ENCODE results near the gene TBC1D30. TPM values are rescaled to one million over a fixed set of nuclear protein-coding genes. Genes with fewer than 3 reads are reported as not detected.

The TBC1D30 gene
- total and polyA plus RNA-seq, 5 experiments from 2014 or later = 0.08 to 0.65 (median 0.57) TPM; not detected in 1

GRCh38 chr12:64882687-64883086 lies 58.2 kb downstream of the TBC1D30 start:
- Mint-ChIP-seq H3K27me3 (peaks cover 0 to 6% (median 0%) of the 10 kb centered on the region in 5 donors), H3K27ac (no peak overlapping the region), H3K4me3 (no peak overlapping the region), H3K9me3 (peaks cover 0 to 5% (median 0%) of the 10 kb centered on the region in 9 donors), H3K4me1 (no peaks in the 10 kb centered on the region), H3K36me3 (no peaks in the 10 kb centered on the region)
- no peak for DNase-seq
- ATAC-seq = no peak
- POLR2A ChIA-PET = no interaction called here

- POLR2A ChIA-PET = no interaction called here
- H3K36me3 Mint-ChIP-seq = no peaks in the 10 kb centered on the region
- ATAC-seq = no peak
- H3K9me3 Mint-ChIP-seq = peaks cover 0 to 5% (median 0%) of the 10 kb centered on the region in 9 donors
- H3K4me3 Mint-ChIP-seq = no peak overlapping the region
- peaks cover 0 to 6% (median 0%) of the 10 kb centered on the region in 5 donors for H3K27me3 Mint-ChIP-seq
- H3K27ac Mint-ChIP-seq = no peak overlapping the region
- no peaks in the 10 kb centered on the region for H3K4me1 Mint-ChIP-seq
- no peak for DNase-seq
These were observed 59.1 kb downstream of the TBC1D30 start for GRCh38 chr12:64883264-64884163.

GRCh38 chr12:64884164-64884542 lies 59.7 kb downstream of the TBC1D30 start:
- Mint-ChIP-seq H3K4me3 (no peak overlapping the region), H3K27ac (no peak overlapping the region), H3K4me1 (no peaks in the 10 kb centered on the region), H3K36me3 (no peaks in the 10 kb centered on the region), H3K9me3 (peaks cover 0 to 5% (median 0%) of the 10 kb centered on the region in 9 donors), H3K27me3 (peaks cover 0 to 9% (median 2%) of the 10 kb centered on the region in 5 donors)
- DNase-seq (no peak), ATAC-seq (no peak)
- POLR2A ChIA-PET = no interaction called here

- H3K36me3 Mint-ChIP-seq = no peaks in the 10 kb centered on the region
- POLR2A ChIA-PET = no interaction called here
- DNase-seq (no peak), ATAC-seq (no peak)
- no peak overlapping the region for H3K27ac Mint-ChIP-seq
- no peak overlapping the region for H3K4me3 Mint-ChIP-seq
- peaks cover 0 to 12% (median 2%) of the 10 kb centered on the region in 5 donors for H3K27me3 Mint-ChIP-seq
- H3K9me3 Mint-ChIP-seq = peaks cover 0 to 4% (median 0%) of the 10 kb centered on the region in 9 donors
- no peaks in the 10 kb centered on the region for H3K4me1 Mint-ChIP-seq
These were observed 60.3 kb downstream of the TBC1D30 start for GRCh38 chr12:64884728-64885127.

GRCh38 chr12:64889434-64890216 lies 65.2 kb downstream of the TBC1D30 start:
- DNase-seq (no peak), ATAC-seq (no peak)
- Mint-ChIP-seq H3K27me3 (peaks cover 2 to 27% (median 16%) of the 10 kb centered on the region in 5 donors), H3K36me3 (no peaks in the 10 kb centered on the region), H3K27ac (peak overlapping the region in 1 of 10 donors; percentile 47), H3K4me3 (no peak overlapping the region), H3K9me3 (no peaks in the 10 kb centered on the region), H3K4me1 (no peaks in the 10 kb centered on the region)
- POLR2A ChIA-PET = no interaction called here

GRCh38 chr12:64890873-64891468 lies 66.5 kb downstream of the TBC1D30 start:
- no peak overlapping the region for H3K4me3 Mint-ChIP-seq
- H3K27me3 Mint-ChIP-seq = peaks cover 2 to 27% (median 16%) of the 10 kb centered on the region in 5 donors
- DNase-seq = peak in 4 of 10 donors; percentile 28 to 65 (median 56)
- POLR2A ChIA-PET = no interaction called here
- H3K4me1 Mint-ChIP-seq = no peaks in the 10 kb centered on the region
- no peak for ATAC-seq
- H3K36me3 Mint-ChIP-seq = no peaks in the 10 kb centered on the region
- H3K27ac Mint-ChIP-seq = no peak overlapping the region
- H3K9me3 Mint-ChIP-seq = no peaks in the 10 kb centered on the region

GRCh38 chr12:64891629-64892028 lies 67.2 kb downstream of the TBC1D30 start:
- ATAC-seq = no peak
- POLR2A ChIA-PET = no interaction called here
- Mint-ChIP-seq H3K4me1 (no peaks in the 10 kb centered on the region), H3K27me3 (peaks cover 2 to 27% (median 16%) of the 10 kb centered on the region in 5 donors), H3K36me3 (no peaks in the 10 kb centered on the region), H3K27ac (no peak overlapping the region), H3K9me3 (no peaks in the 10 kb centered on the region), H3K4me3 (no peak overlapping the region)
- DNase-seq = no peak

- no peak overlapping the region for H3K4me3 Mint-ChIP-seq
- ATAC-seq (no peak), DNase-seq (no peak)
- POLR2A ChIA-PET = no interaction called here
- no peaks in the 10 kb centered on the region for H3K36me3 Mint-ChIP-seq
- H3K4me1 Mint-ChIP-seq = no peaks in the 10 kb centered on the region
- H3K27me3 Mint-ChIP-seq = peaks cover 2 to 27% (median 16%) of the 10 kb centered on the region in 5 donors
- no peaks in the 10 kb centered on the region for H3K9me3 Mint-ChIP-seq
- no peak overlapping the region for H3K27ac Mint-ChIP-seq
These were observed 68.1 kb downstream of the TBC1D30 start for GRCh38 chr12:64892561-64892960.

- peaks cover 2 to 23% (median 16%) of the 10 kb centered on the region in 5 donors for H3K27me3 Mint-ChIP-seq
- H3K36me3 Mint-ChIP-seq = no peaks in the 10 kb centered on the region
- H3K4me1 Mint-ChIP-seq = no peaks in the 10 kb centered on the region
- ATAC-seq (no peak), DNase-seq (no peak)
- H3K9me3 Mint-ChIP-seq = no peaks in the 10 kb centered on the region
- H3K4me3 Mint-ChIP-seq = no peak overlapping the region
- POLR2A ChIA-PET = no interaction called here
- H3K27ac Mint-ChIP-seq = no peak overlapping the region
These were observed 69.5 kb downstream of the TBC1D30 start for GRCh38 chr12:64893961-64894360.

- Mint-ChIP-seq H3K4me1 (no peaks in the 10 kb centered on the region), H3K36me3 (no peaks in the 10 kb centered on the region), H3K27me3 (peaks cover 2 to 13% (median 11%) of the 10 kb centered on the region in 5 donors), H3K9me3 (no peaks in the 10 kb centered on the region), H3K27ac (no peak overlapping the region), H3K4me3 (no peak overlapping the region)
- DNase-seq = no peak
- POLR2A ChIA-PET = no interaction called here
- no peak for ATAC-seq
These were observed 70.5 kb downstream of the TBC1D30 start for GRCh38 chr12:64894827-64895475.

GRCh38 chr12:64895526-64895925 lies 71.1 kb downstream of the TBC1D30 start:
- Mint-ChIP-seq H3K36me3 (no peaks in the 10 kb centered on the region), H3K9me3 (no peaks in the 10 kb centered on the region), H3K27me3 (peaks cover 2 to 8% (median 7%) of the 10 kb centered on the region in 5 donors), H3K4me3 (no peak overlapping the region), H3K4me1 (no peaks in the 10 kb centered on the region), H3K27ac (no peak overlapping the region)
- ATAC-seq (no peak), DNase-seq (no peak)
- POLR2A ChIA-PET = no interaction called here

GRCh38 chr12:64900540-64900939 lies 76.1 kb downstream of the TBC1D30 start:
- Mint-ChIP-seq H3K27ac (no peak overlapping the region), H3K9me3 (no peaks in the 10 kb centered on the region), H3K36me3 (no peaks in the 10 kb centered on the region), H3K4me3 (no peak overlapping the region), H3K27me3 (peaks cover 3 to 25% (median 6%) of the 10 kb centered on the region in 5 donors), H3K4me1 (no peaks in the 10 kb centered on the region)
- ATAC-seq (no peak), DNase-seq (no peak)
- POLR2A ChIA-PET = no interaction called here
